HEK293 (cell line): Measurements from ENCODE around the gene RIMS1.

Experiments used
- SALL2 ChIP-seq: fragments of 450-650 bp; formaldehyde crosslinking; IDR thresholded peaks from 2 replicates; pipeline ENCODE4 v1.5.0; 2017; ENCODE audit warnings: missing biosample characterization, mild to moderate bottlenecking, missing genetic modification characterization, borderline replicate concordance
- ZNF558 ChIP-seq: fragments of 450-650 bp; formaldehyde crosslinking; IDR thresholded peaks from 2 replicates; pipeline ENCODE4 v1.5.1; 2016; ENCODE audit warnings: missing biosample characterization, missing genetic modification characterization
- TF ChIP-seq, protein P1 (sequence below): fragments of 450-650 bp; formaldehyde crosslinking; IDR thresholded peaks from 2 replicates; pipeline ENCODE4 v1.5.1; 2016; ENCODE audit warnings: missing biosample characterization, missing genetic modification characterization

- TF ChIP-seq SALL2 (tag by site-specific recombination) (no peak), ZNF558 (no peak)
- TF ChIP-seq, protein P1, sequence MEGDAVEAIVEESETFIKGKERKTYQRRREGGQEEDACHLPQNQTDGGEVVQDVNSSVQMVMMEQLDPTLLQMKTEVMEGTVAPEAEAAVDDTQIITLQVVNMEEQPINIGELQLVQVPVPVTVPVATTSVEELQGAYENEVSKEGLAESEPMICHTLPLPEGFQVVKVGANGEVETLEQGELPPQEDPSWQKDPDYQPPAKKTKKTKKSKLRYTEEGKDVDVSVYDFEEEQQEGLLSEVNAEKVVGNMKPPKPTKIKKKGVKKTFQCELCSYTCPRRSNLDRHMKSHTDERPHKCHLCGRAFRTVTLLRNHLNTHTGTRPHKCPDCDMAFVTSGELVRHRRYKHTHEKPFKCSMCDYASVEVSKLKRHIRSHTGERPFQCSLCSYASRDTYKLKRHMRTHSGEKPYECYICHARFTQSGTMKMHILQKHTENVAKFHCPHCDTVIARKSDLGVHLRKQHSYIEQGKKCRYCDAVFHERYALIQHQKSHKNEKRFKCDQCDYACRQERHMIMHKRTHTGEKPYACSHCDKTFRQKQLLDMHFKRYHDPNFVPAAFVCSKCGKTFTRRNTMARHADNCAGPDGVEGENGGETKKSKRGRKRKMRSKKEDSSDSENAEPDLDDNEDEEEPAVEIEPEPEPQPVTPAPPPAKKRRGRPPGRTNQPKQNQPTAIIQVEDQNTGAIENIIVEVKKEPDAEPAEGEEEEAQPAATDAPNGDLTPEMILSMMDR (tag by site-specific recombination) = no peak
Observed at GRCh38 chr6:71900642-71901041, 14.3 kb downstream of the RIMS1 start.
